GM12873 (cell line): Measurements from ENCODE around the gene CYP46A1.

Source experiments
- TF ChIP-seq, protein P1 (sequence below): IDR thresholded peaks from 2 replicates; pipeline ENCODE4 v1.5.1; 2012; ENCODE audit warnings: low read depth, mild to moderate bottlenecking, moderate library complexity, low read length, control low read depth; ENCODE audit not compliant: insufficient read depth; ENCODE audit errors: missing control alignments

Gene CYP46A1

DNA sequence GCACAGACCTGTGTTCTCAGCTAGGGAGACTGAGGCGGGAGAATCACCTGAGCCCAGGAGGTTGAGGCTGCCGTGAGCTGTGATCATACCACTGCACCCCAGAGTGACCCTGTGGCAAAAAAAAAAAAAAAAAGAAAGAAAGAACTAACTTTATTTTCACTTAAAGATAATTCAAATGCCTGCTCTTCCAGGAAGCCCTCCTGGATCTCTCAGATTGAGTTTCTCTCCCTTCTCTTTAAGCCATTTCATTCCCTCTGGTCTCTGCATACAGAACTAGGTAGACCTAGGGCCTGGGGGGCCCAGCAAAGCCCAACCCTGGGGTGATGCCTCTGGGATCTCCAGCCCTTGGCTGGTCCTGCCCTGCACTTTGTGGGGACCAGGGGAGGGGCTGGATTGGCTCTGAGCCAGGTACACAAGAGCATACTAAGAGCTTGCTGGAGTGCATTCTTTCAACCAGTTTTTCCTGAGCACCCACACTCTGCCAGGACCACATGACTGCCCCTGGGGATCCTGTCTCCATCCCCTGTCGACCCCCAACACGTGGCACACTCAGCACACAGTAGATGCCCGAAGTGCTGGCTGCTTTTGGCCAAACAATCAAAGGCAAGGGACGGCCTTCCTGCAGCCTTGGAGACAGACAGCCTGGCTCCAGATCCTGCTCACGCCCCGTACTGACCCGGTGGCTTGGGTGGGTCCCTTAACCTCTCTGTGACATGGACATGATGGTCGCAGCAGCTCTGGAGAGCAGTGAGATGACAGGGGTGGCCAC is 52.7 kb downstream of the CYP46A1 start:
- TF ChIP-seq, protein P1, sequence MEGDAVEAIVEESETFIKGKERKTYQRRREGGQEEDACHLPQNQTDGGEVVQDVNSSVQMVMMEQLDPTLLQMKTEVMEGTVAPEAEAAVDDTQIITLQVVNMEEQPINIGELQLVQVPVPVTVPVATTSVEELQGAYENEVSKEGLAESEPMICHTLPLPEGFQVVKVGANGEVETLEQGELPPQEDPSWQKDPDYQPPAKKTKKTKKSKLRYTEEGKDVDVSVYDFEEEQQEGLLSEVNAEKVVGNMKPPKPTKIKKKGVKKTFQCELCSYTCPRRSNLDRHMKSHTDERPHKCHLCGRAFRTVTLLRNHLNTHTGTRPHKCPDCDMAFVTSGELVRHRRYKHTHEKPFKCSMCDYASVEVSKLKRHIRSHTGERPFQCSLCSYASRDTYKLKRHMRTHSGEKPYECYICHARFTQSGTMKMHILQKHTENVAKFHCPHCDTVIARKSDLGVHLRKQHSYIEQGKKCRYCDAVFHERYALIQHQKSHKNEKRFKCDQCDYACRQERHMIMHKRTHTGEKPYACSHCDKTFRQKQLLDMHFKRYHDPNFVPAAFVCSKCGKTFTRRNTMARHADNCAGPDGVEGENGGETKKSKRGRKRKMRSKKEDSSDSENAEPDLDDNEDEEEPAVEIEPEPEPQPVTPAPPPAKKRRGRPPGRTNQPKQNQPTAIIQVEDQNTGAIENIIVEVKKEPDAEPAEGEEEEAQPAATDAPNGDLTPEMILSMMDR: no peak

DNA sequence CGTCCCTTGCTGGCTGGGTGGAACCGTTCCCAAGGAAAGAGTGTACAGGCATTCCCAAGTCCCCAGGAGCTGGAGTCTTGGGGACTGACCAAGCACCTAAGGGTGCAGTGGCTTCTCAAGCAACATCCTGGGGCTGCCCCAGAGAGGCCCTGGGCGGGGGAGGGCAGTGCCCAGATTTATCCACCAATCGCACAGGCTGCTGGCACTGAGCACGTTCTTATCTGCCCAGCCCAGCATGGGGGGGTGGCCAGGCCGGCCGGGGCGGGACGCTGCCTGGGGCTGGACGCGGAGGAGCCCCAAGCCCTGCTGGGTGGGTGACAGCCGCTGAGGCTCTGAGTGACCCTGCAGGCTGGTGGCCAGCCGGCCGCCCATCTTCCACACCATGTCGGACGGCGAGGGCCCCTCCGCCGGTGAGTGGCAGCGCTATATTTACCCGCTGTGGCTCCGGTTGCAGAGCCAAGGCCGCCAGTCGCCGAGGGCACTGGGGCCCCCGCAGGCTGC is 53.4 kb downstream of the CYP46A1 start:
- TF ChIP-seq, protein P1: no peak

DNA sequence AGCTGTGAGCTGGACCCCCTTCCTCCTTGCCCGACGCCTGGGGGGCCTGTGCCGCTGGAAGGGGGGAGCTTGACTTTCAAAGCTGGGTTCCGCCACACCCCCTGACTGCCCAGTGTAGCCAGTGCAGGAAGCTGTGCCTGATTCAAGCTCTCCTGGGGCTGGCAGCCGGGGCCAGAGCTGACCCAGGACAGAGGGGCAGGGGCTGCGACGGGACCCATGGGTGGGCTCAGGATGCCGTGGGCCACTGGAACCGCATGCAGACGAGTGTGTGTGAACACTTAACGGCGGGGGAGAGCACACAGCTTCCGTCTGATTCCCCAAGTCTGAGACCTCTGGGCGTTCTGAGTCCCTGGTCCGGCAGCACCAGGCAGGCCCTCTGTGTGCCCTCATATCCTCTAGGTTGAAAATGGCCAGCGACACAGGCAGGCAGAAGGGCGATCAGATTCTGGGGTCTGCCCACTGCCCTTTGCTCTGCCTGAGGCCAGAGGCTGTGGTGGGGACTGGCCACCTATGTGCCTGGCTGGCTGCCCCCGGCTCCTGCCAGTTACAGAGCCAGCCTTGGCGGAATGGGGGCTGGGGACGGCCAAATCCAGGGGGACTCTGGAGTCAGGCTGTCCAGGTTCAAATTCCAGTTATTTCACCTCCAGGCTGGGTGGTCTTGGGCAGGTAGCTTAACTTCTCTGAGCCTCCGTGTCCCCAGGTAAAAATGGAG is 54.0 kb downstream of the CYP46A1 start:
- TF ChIP-seq, protein P1: no peak

DNA sequence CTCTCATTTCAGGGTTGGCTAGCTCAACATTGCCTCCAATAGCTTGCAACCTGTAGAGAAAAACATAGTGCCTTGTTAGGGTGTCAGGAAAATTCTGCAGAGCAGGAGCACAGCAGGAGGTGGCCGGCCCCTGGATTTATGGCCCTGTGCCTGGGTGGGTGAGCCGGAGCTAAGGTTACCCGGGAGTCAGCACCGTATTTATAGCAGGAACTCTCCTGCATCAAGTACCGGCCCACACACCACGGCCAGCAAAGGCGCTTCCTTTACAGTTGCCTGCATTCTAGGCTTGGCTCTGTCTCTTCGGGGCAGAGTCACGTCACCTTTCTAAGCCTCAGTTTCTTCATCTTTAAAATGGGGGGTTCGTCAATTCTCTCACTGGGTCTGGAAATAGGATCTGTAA is 56.3 kb downstream of the CYP46A1 start:
- TF ChIP-seq, protein P1: no peak

DNA sequence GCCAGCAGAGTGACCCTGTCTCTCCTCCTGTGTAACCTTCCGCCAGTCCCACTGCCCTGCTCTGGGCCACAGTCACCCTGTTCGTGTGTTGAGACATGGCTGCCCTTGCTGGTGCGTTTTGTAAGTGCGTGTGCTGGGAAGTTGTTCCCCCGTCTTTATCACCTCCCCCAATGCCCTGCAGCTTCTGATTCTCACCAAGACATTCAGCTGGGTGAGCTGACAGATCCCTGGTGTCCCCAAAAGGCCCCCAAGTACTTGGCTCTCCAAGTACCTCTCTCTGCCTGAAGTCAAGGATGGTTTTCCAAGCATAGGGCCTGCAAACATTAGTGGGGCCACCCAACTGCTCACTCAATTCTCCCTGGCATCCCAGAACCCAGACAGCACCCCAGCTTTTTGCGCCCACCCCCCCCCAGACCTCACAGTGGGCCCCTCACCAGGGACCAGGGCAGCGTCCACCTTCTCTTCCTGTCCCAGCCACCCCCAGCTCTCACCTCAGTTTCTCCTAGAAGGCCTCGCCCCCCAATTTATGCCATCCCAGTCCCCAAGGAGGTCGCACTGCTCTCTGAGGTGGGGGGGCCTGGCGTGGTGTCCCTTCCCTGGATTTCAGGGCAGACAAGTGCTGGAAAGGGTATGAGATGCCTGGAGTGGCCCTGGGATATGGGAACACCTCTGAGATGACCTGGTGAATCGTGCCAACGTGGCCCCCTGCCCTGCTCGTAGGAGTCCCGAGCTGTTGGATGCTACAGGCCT is 57.3 kb downstream of the CYP46A1 start:
- TF ChIP-seq, protein P1: no peak

DNA sequence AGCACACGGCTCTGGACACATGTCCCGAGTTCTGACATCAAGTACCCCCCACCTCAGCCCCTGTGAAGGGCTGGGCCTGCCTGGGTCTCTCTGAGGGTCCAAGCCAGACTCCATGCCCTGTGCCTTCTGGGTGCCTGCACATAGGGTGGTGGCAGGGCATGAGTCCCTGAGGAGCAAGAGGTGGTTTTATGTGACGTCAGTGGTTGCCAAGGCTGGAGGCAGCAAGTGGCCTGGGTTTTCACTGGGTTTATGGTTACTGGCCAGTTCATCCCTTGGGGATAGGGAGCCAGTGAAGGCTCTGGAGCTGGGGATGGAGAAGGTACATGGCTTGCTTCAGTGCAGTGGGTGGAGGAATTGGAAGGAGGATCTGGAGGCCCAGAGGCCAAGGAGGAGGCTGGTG is 58.0 kb downstream of the CYP46A1 start:
- TF ChIP-seq, protein P1: no peak
